H9 (cell line): Measurements from ENCODE around the gene STXBP1. TPM values are rescaled to one million over a fixed set of nuclear protein-coding genes. Genes with fewer than 3 reads are reported as not detected.

Experiments
- DNase-seq: peaks from one replicate; pipeline ENCODE4 v3.0.0-alpha.2; 2017
- H2AFZ ChIP-seq: one replicate; pipeline ENCODE4 v1.6.1; 2013; ENCODE audit warnings: mild to moderate bottlenecking, low read length, control low read depth, moderate library complexity
- H2AK5ac ChIP-seq: 2 replicates; pipeline ENCODE4 v1.6.1; 2013; ENCODE audit warnings: low read length, control low read depth, mixed read lengths; ENCODE audit not compliant: insufficient read length
- H2BK120ac ChIP-seq: one replicate; pipeline ENCODE4 v1.6.1; 2013; ENCODE audit warnings: low read depth, mild to moderate bottlenecking, low read length, control low read depth, inconsistent platforms; ENCODE audit not compliant: poor library complexity, severe bottlenecking
- H2BK12ac ChIP-seq: 2 replicates; pipeline ENCODE4 v1.6.1; 2013; ENCODE audit warnings: low read length, control low read depth, mixed read lengths, low read depth; ENCODE audit not compliant: insufficient read length
- H2BK15ac ChIP-seq: 2 replicates; pipeline ENCODE4 v1.6.1; 2013; ENCODE audit warnings: low read depth, low read length, control low read depth
- H2BK20ac ChIP-seq: one replicate; pipeline ENCODE4 v1.6.1; 2013; ENCODE audit warnings: low read depth, mild to moderate bottlenecking, low read length, control low read depth, inconsistent platforms; ENCODE audit not compliant: poor library complexity, severe bottlenecking
- H2BK5ac ChIP-seq: 2 replicates; pipeline ENCODE4 v1.6.1; 2013; ENCODE audit warnings: low read length, control low read depth, mixed read lengths; ENCODE audit not compliant: insufficient read length
- H3K14ac ChIP-seq: 2 replicates; pipeline ENCODE4 v1.6.1; 2013; ENCODE audit warnings: low read length, control low read depth; ENCODE audit not compliant: insufficient read depth
- H3K18ac ChIP-seq: 2 replicates; pipeline ENCODE4 v1.6.1; 2013; ENCODE audit warnings: low read depth, mild to moderate bottlenecking, mixed read lengths, low read length, control low read depth; ENCODE audit not compliant: insufficient read length
- H3K23ac ChIP-seq: 2 replicates; pipeline ENCODE4 v1.6.1; 2013; ENCODE audit warnings: low read length, control low read depth, mixed read lengths, low read depth; ENCODE audit not compliant: insufficient read length
- H3K23me2 ChIP-seq: 2 replicates; pipeline ENCODE4 v1.6.1; 2013; ENCODE audit warnings: low read depth, mild to moderate bottlenecking, mixed read lengths, low read length, control low read depth; ENCODE audit not compliant: insufficient read length, poor library complexity, severe bottlenecking
- H3K27ac ChIP-seq: 2 replicates; pipeline ENCODE4 v1.5.1; 2013; ENCODE audit warnings: low read length, control low read depth, mixed read lengths, low read depth; ENCODE audit not compliant: insufficient read length
- H3K27me3 ChIP-seq: 2 replicates; pipeline ENCODE4 v1.6.1; 2013; ENCODE audit warnings: low read length, control low read depth, inconsistent platforms; ENCODE audit not compliant: insufficient read depth
- H3K4ac ChIP-seq: 2 replicates; pipeline ENCODE4 v1.6.1; 2013; ENCODE audit warnings: low read depth, mild to moderate bottlenecking, control low read depth, inconsistent platforms, low read length, moderate library complexity
- H3K4me1 ChIP-seq: 2 replicates; pipeline ENCODE4 v1.6.1; 2013; ENCODE audit warnings: low read length, control low read depth, inconsistent platforms; ENCODE audit not compliant: insufficient read depth
- H3K4me2 ChIP-seq: 2 replicates; pipeline ENCODE4 v1.6.1; 2013; ENCODE audit warnings: low read length, control low read depth, mixed read lengths; ENCODE audit not compliant: insufficient read length, insufficient read depth
- H3K56ac ChIP-seq: 2 replicates; pipeline ENCODE4 v1.6.1; 2013; ENCODE audit warnings: low read depth, mild to moderate bottlenecking, mixed read lengths, low read length, control low read depth; ENCODE audit not compliant: insufficient read length
- H3K79me1 ChIP-seq: 2 replicates; pipeline ENCODE4 v1.6.1; 2013; ENCODE audit warnings: low read depth, mild to moderate bottlenecking, moderate library complexity, low read length, control low read depth, inconsistent platforms; ENCODE audit not compliant: insufficient read depth, poor library complexity, severe bottlenecking
- H3K79me2 ChIP-seq: 2 replicates; pipeline ENCODE4 v1.6.1; 2013; ENCODE audit warnings: low read length, control low read depth, inconsistent platforms; ENCODE audit not compliant: insufficient read depth
- H3K9ac ChIP-seq: 2 replicates; pipeline ENCODE4 v1.6.1; 2013; ENCODE audit warnings: low read length, control low read depth, mixed read lengths; ENCODE audit not compliant: insufficient read length; ENCODE audit errors: extremely low read depth
- H3K9me3 ChIP-seq: one replicate; pipeline ENCODE4 v1.6.1; 2013; ENCODE audit warnings: low read depth, low read length, inconsistent platforms; ENCODE audit not compliant: control insufficient read depth
- H3T11ph ChIP-seq: one replicate; pipeline ENCODE4 v1.6.1; 2013; ENCODE audit warnings: mild to moderate bottlenecking, low read length, control low read depth, inconsistent platforms
- H4K20me1 ChIP-seq: one replicate; pipeline ENCODE4 v1.6.1; 2013; ENCODE audit not compliant: control insufficient read depth, insufficient read length, insufficient read depth
- H4K5ac ChIP-seq: 2 replicates; pipeline ENCODE4 v1.6.1; 2013; ENCODE audit warnings: low read depth, mild to moderate bottlenecking, mixed read lengths, low read length, control low read depth; ENCODE audit not compliant: insufficient read length
- H4K8ac ChIP-seq: replicated peaks from 2 replicates; pipeline ENCODE4 v1.6.1; 2013; ENCODE audit warnings: low read length, control low read depth, mixed read lengths, low read depth; ENCODE audit not compliant: insufficient read length
- H4K91ac ChIP-seq: 2 replicates; pipeline ENCODE4 v1.6.1; 2013; ENCODE audit warnings: low read depth, mild to moderate bottlenecking, moderate library complexity, mixed read lengths, low read length, control low read depth; ENCODE audit not compliant: insufficient read length
- H3K27ac Mint-ChIP-seq, 3 experiments: 2 replicates in 2 of 3; 3 replicates in 1 of 3; pipeline ENCODE4 v1.8.0; 2020 to 2021; ENCODE audit warnings: mixed read lengths in 3 of 3, mild to moderate bottlenecking in 1 of 3, moderate library complexity in 1 of 3
- H3K27me3 Mint-ChIP-seq: 2 replicates; pipeline ENCODE4 v1.8.0; 2021; ENCODE audit warnings: low read depth, mild to moderate bottlenecking, moderate library complexity, mixed read lengths
- H3K36me3 Mint-ChIP-seq, 3 experiments: 2 replicates in 2 of 3; 3 replicates in 1 of 3; pipeline ENCODE4 v1.8.0; 2020 to 2021; ENCODE audit warnings: low read depth in 3 of 3, mixed read lengths in 3 of 3; ENCODE audit not compliant: insufficient read depth in 1 of 3
- H3K4me1 Mint-ChIP-seq, 2 experiments: 2 replicates each; pipeline ENCODE4 v1.8.0; 2020; ENCODE audit warnings: mixed read lengths in 2 of 2
- H3K4me3 Mint-ChIP-seq, 2 experiments: 2 replicates in 1 of 2; 3 replicates in 1 of 2; pipeline ENCODE4 v1.8.0; 2020 to 2021; ENCODE audit warnings: mild to moderate bottlenecking in 2 of 2, mixed read lengths in 2 of 2, moderate library complexity in 1 of 2
- H3K9me3 Mint-ChIP-seq, 2 experiments: 2 replicates in 1 of 2; 3 replicates in 1 of 2; pipeline ENCODE4 v1.8.0; 2020; ENCODE audit warnings: mild to moderate bottlenecking in 2 of 2, mixed read lengths in 2 of 2, moderate library complexity in 1 of 2
- WGBS: extraction: QIAGEN DNeasy Blood & Tissue Kit; methylation state at CpG from one replicate; pipeline ENCODE4 v1.1.7; 2013; ENCODE audit warnings: missing lambda C conversion rate, low lambda C conversion rate, mixed read lengths; ENCODE audit not compliant: insufficient read length; ENCODE audit errors: extremely low coverage; 5-methylcytosine and 5-hydroxymethylcytosine counted together
- total RNA-seq: library from RNA; stranded (reverse); gene quantifications from 2 replicates; pipeline ENCODE4 v1.2.1, GENCODE V29; 2021
- TF ChIP-seq, protein P1 (sequence below): fragments of 200-600 bp; sonication (generic); conservative IDR thresholded peaks from 3 replicates; pipeline ENCODE4 v1.8.0; 2021; ENCODE audit warnings: antibody characterized with exemption, mild to moderate bottlenecking

The STXBP1 gene
- total RNA-seq, 1 experiment from 2014 or later, result 22.3 TPM

DNA sequence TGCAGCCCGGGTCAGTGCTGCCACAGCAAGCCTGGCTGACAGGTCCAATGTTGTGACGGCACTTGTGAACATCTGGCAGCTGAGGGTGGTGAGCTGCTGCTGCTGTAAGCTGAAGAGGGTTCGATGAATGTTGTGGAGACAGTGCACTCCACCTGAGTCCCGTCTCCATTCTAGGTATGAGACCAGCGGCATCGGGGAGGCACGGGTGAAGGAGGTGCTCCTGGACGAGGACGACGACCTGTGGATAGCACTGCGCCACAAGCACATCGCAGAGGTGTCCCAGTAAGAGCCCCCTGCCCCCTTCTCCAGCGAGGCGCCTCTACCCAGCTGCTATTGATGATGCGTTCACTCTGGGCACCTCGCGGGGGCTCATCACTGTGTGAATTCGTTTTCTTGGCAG, 55.8 kb downstream of the STXBP1 start:
- Histone ChIP-seq H2AK5ac (no peak overlapping the region), H3K18ac (no peak overlapping the region), H4K5ac (no peak overlapping the region), H3K9ac (no peak overlapping the region), H3K4ac (no peak overlapping the region), H2BK12ac (no peak overlapping the region), H2AFZ (no peak overlapping the region), H3K27me3 (no peaks in the 10 kb centered on the region), H3K9me3 (no peaks in the 10 kb centered on the region), H3K4me1 (no peaks in the 10 kb centered on the region), H3K79me2 (no peaks in the 10 kb centered on the region), H2BK15ac (no peak overlapping the region), H2BK120ac (no peak overlapping the region), H3T11ph (no peak overlapping the region), H3K14ac (no peak overlapping the region), H4K91ac (no peak overlapping the region), H3K4me2 (no peak overlapping the region), H3K56ac (no peak overlapping the region), H4K8ac (no peak overlapping the region), H3K79me1 (no peaks in the 10 kb centered on the region), H3K23me2 (no peaks in the 10 kb centered on the region), H3K27ac (no peak overlapping the region), H4K20me1 (peaks cover 2% of the 10 kb centered on the region), H2BK20ac (no peak overlapping the region), H2BK5ac (no peak overlapping the region), H3K23ac (no peak overlapping the region)
- TF ChIP-seq, protein P1, sequence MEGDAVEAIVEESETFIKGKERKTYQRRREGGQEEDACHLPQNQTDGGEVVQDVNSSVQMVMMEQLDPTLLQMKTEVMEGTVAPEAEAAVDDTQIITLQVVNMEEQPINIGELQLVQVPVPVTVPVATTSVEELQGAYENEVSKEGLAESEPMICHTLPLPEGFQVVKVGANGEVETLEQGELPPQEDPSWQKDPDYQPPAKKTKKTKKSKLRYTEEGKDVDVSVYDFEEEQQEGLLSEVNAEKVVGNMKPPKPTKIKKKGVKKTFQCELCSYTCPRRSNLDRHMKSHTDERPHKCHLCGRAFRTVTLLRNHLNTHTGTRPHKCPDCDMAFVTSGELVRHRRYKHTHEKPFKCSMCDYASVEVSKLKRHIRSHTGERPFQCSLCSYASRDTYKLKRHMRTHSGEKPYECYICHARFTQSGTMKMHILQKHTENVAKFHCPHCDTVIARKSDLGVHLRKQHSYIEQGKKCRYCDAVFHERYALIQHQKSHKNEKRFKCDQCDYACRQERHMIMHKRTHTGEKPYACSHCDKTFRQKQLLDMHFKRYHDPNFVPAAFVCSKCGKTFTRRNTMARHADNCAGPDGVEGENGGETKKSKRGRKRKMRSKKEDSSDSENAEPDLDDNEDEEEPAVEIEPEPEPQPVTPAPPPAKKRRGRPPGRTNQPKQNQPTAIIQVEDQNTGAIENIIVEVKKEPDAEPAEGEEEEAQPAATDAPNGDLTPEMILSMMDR, result no peak
- DNase-seq, result no peak
- H3K36me3 Mint-ChIP-seq, result peaks cover 26 to 58% (median 35%) of the 10 kb centered on the region in 3 experiments; a peak in 6 of 7 replicates
- H3K4me3 Mint-ChIP-seq, result no peak overlapping the region
- no peaks in the 10 kb centered on the region for H3K27me3 Mint-ChIP-seq
- no peaks in the 10 kb centered on the region for H3K9me3 Mint-ChIP-seq
- no CpG with 5 or more reads among the region's 18 CpGs for WGBS
- H3K4me1 Mint-ChIP-seq, result no peaks in the 10 kb centered on the region
- peak overlapping the region in 2 of 3 experiments; percentile 58 to 74; a peak in 2 of 7 replicates for H3K27ac Mint-ChIP-seq
